Neural cell (in vitro differentiated cells): ENCODE results near the gene TCTN1.
"Not testable (repeated sequence)": the region's sequence is repeated elsewhere in the genome, so short reads cannot be mapped to it uniquely, and the experiment has no call there.

Source experiments
- CTCF ChIP-seq: fragments of 450-650 bp; IDR thresholded peaks from 2 replicates; pipeline ENCODE4 v1.5.1; 2014; ENCODE audit warnings: antibody characterized with exemption, mild to moderate bottlenecking, moderate library complexity; ENCODE audit not compliant: poor library complexity, severe bottlenecking
- EP300 ChIP-seq: fragments of 450-650 bp; conservative IDR thresholded peaks from 2 replicates; pipeline ENCODE4 v1.6.1; 2014; ENCODE audit warnings: antibody characterized with exemption, mild to moderate bottlenecking, moderate library complexity; ENCODE audit not compliant: poor library complexity, severe bottlenecking
- EZH2 ChIP-seq: fragments of 200-600, 300-800 bp; shearing (Covaris generic), sonication (generic); IDR thresholded peaks from 2 replicates; pipeline ENCODE4 v1.6.1; 2014; ENCODE audit warnings: antibody characterized with exemption, low read length, borderline replicate concordance, mild to moderate bottlenecking; ENCODE audit not compliant: insufficient read depth, poor library complexity, severe bottlenecking
- MXI1 ChIP-seq: fragments of 450-650 bp; conservative IDR thresholded peaks from 2 replicates; pipeline ENCODE4 v1.6.1; 2014; ENCODE audit warnings: antibody characterized with exemption, mild to moderate bottlenecking; ENCODE audit not compliant: poor library complexity, severe bottlenecking
- POLR2AphosphoS5 ChIP-seq: IDR thresholded peaks from 2 replicates; pipeline ENCODE4 v1.6.1; 2012
- RAD21 ChIP-seq: fragments of 450-650 bp; conservative IDR thresholded peaks from 2 replicates; pipeline ENCODE4 v1.6.1; 2014; ENCODE audit warnings: antibody characterized with exemption, mild to moderate bottlenecking, moderate library complexity
- REST ChIP-seq: IDR thresholded peaks from 2 replicates; pipeline ENCODE4 v1.6.1; 2012; ENCODE audit warnings: borderline replicate concordance
- SMC3 ChIP-seq: fragments of 450-650 bp; conservative IDR thresholded peaks from 2 replicates; pipeline ENCODE4 v1.6.1; 2014; ENCODE audit warnings: antibody characterized with exemption, mild to moderate bottlenecking, moderate library complexity; ENCODE audit not compliant: poor library complexity

- not testable (repeated sequence) for TF ChIP-seq CTCF, EP300, REST, POLR2AphosphoS5, EZH2, RAD21, MXI1, SMC3
Measured at GRCh38 chr12:110570798-110571197, 43.1 kb upstream of the TCTN1 start.
